ENCODE measurements around the gene CLIC2.
"Not testable (repeated sequence)": the region's sequence is repeated elsewhere in the genome, so short reads cannot be mapped to it uniquely, and the experiment has no call there.

The CLIC2 gene

GRCh38 chrX:155334486-155335336 is at the start of gene CLIC2:
TSS of gene CLIC2 (minus strand) at chrX:155334614. CDS start at chrX:155334427, 187 bp downstream.
- peak; percentile 27 for DNase-seq (ENCODE audit: low read depth)

- DNase-seq (ENCODE audit: low read depth) = not testable (repeated sequence)
Observed at GRCh38 chrX:155382529-155382967, 48.1 kb upstream of the CLIC2 start.

GRCh38 chrX:155381843-155382528 is 47.6 kb upstream of the CLIC2 start, which contains the start of gene F8A2:
TSS of gene F8A2 (plus strand) at chrX:155382095. CDS start at chrX:155382115, 20 bp downstream.
- not testable (repeated sequence) for DNase-seq (ENCODE audit: low read depth)

GRCh38 chrX:155379802-155380201 is 45.4 kb upstream of the CLIC2 start:
- DNase-seq (ENCODE audit: low read depth) = not testable (repeated sequence)

GRCh38 chrX:155373777-155374458 is 39.5 kb upstream of the CLIC2 start:
- DNase-seq (ENCODE audit: low read depth) = not testable (repeated sequence)

GRCh38 chrX:155363712-155364111 is 29.3 kb upstream of the CLIC2 start:
- not testable (repeated sequence) for DNase-seq (ENCODE audit: low read depth)

- not testable (repeated sequence) for DNase-seq (ENCODE audit: low read depth)
Observed at GRCh38 chrX:155349448-155349847, 15.0 kb upstream of the CLIC2 start.

- not testable (repeated sequence) for DNase-seq (ENCODE audit: low read depth)
Observed at GRCh38 chrX:155345689-155346088, 11.3 kb upstream of the CLIC2 start.

GRCh38 chrX:155335337-155335712 is 911 bp upstream of the CLIC2 start:
- DNase-seq (ENCODE audit: low read depth) = not testable (repeated sequence)

- DNase-seq (ENCODE audit: low read depth) = no peak
Observed at GRCh38 chrX:155333544-155334100, 792 bp downstream of the CLIC2 start.

GRCh38 chrX:155330992-155331391 is 3.4 kb downstream of the CLIC2 start:
- DNase-seq (ENCODE audit: low read depth) = no peak

- no peak for DNase-seq (ENCODE audit: low read depth)
Observed at GRCh38 chrX:155329293-155329692, 5.1 kb downstream of the CLIC2 start.

- DNase-seq (ENCODE audit: low read depth) = no peak
Observed at GRCh38 chrX:155326610-155327009, 7.8 kb downstream of the CLIC2 start.

- no peak for DNase-seq (ENCODE audit: low read depth)
Observed at GRCh38 chrX:155314260-155314659, 20.2 kb downstream of the CLIC2 start.

GRCh38 chrX:155313766-155314165 is 20.6 kb downstream of the CLIC2 start:
- peak; percentile 9 for DNase-seq (ENCODE audit: low read depth)

GRCh38 chrX:155293771-155294170 is 40.6 kb downstream of the CLIC2 start:
- no peak for DNase-seq (ENCODE audit: low read depth)

- no peak for DNase-seq (ENCODE audit: low read depth)
Observed at GRCh38 chrX:155279873-155280272, 54.5 kb downstream of the CLIC2 start.

GRCh38 chrX:155270969-155271368 is 63.4 kb downstream of the CLIC2 start:
- DNase-seq (ENCODE audit: low read depth) = no peak

GRCh38 chrX:155267995-155268394 is 66.4 kb downstream of the CLIC2 start:
- DNase-seq (ENCODE audit: low read depth) = not testable (repeated sequence)

- no peak for DNase-seq (ENCODE audit: low read depth)
Observed at GRCh38 chrX:155266439-155266838, 68.0 kb downstream of the CLIC2 start.

- peak; percentile 57 for DNase-seq (ENCODE audit: low read depth)
Observed at GRCh38 chrX:155263854-155264628, 70.4 kb downstream of the CLIC2 start, which contains the start of gene RAB39B. TSS of gene RAB39B (minus strand) at chrX:155264491. CDS start at chrX:155264288, 203 bp downstream.

Data from EH (cell line).